ENCODE measurements around the gene ZNF878.

The ZNF878 gene

DNA sequence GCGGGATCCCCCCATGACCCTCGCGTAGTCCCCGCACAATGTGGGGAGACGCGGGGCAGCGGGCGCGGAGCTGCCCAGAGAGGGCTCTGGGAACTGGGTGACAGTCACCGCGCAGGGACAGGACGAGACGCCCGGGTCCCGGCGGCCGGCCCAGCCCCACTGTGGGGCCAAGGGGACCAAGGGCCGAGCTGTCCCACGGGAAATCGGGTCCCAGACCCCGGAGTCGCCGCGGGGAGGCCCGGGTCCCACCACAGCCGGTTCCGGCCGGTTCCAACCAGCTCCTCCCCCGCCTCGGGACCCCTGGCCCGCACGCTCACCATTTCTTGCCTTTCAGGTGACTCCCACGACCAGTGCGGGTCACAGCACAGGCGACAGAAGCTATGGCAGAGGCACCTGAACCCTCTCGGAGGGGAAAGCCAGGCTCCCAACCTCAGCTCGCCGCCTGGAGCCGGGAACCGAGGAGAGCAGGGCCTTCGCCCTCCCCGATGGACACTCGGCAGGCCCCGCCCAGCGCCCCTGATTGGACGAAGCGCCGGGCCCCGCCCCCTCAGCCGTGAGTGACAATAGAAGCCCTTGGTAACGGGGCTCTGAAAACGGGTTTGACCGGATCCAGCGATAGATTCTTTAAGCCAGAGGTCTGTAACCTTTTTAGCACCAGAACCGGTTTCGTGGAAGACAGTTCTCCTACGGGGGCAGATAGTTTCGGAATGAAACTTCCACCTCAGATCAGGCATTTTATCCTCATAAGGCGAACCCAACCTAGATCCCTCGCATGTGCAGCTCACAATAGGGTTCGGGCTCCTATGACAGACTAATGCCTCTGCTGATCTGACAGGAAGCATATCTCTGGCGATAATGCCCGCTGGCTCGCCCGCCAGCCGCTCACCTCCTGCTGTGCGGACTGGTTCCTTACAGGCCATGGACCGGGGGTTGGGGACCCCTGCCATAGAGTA lies 17.3 kb downstream of the ZNF878 start, which contains the start of gene ZNF433:
ZNF433 (minus strand) TSS at position 460 of the 953 bp plus-strand sequence; CDS start at position 320, 140 bp downstream.
- peaks cover 0 to 3% of the 10 kb centered on the region in 2 donors for H3K4me1 ChIP-seq (ENCODE audit: control insufficient read depth in 1 of 2, insufficient read depth in 2 of 2, low read length in 2 of 2)
- peak within 1 kb of the TSS; percentile 78 to 84 for H3K9ac ChIP-seq (ENCODE audit: low read depth in 1 of 2, low read length in 2 of 2)
- no peaks in the 10 kb centered on the region for H3K36me3 ChIP-seq (ENCODE audit: control insufficient read depth in 1 of 2, insufficient read depth in 2 of 2, low read length in 2 of 2)
- no peaks in the 10 kb centered on the region for H3K27me3 ChIP-seq (ENCODE audit: control insufficient read depth in 1 of 2, insufficient read depth in 2 of 2, low read length in 2 of 2)
- peak within 1 kb of the TSS; percentile 67 for H3K27ac ChIP-seq (ENCODE audit: low read depth, low read length)
- H3K4me3 ChIP-seq (ENCODE audit: low read depth in 1 of 2, low read length in 2 of 2), result peak within 1 kb of the TSS; percentile 84 to 85
- no peaks in the 10 kb centered on the region for H3K9me3 ChIP-seq (ENCODE audit: control insufficient read depth in 1 of 2, low read length in 2 of 2)

GRCh38 chr19:12034620-12035019 lies 18.1 kb downstream of the ZNF878 start:
- Histone ChIP-seq H3K9ac (ENCODE audit: low read depth in 1 of 2, low read length in 2 of 2) (no peak overlapping the region), H3K36me3 (ENCODE audit: control insufficient read depth in 1 of 2, insufficient read depth in 2 of 2, low read length in 2 of 2) (no peaks in the 10 kb centered on the region), H3K27ac (ENCODE audit: low read depth, low read length) (no peak overlapping the region), H3K9me3 (ENCODE audit: control insufficient read depth in 1 of 2, low read length in 2 of 2) (no peaks in the 10 kb centered on the region), H3K4me1 (ENCODE audit: control insufficient read depth in 1 of 2, insufficient read depth in 2 of 2, low read length in 2 of 2) (peaks cover 0 to 3% of the 10 kb centered on the region in 2 donors), H3K4me3 (ENCODE audit: low read depth in 1 of 2, low read length in 2 of 2) (peak overlapping the region; percentile 84 to 85), H3K27me3 (ENCODE audit: control insufficient read depth in 1 of 2, insufficient read depth in 2 of 2, low read length in 2 of 2) (no peaks in the 10 kb centered on the region)

DNA sequence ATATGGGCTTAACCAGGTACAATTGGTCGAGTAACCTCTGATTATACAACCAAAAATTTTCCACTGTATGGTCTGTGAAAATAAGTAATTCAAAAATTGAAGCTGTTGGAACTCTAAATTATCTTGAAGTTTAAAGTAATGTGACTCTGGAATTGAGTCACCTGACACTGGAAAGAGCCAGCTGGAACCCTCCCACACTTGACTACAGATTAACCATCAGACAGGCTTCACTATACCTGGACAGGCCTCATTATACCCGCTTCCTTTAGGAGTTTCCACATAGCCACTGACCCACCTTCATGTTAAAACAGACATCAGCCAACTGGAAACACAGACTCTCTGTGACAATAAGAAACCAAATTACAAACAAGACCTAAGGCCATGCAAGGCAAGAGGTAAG lies 18.6 kb downstream of the ZNF878 start:
- Histone ChIP-seq H3K27ac (ENCODE audit: low read depth, low read length) (no peak overlapping the region), H3K36me3 (ENCODE audit: control insufficient read depth in 1 of 2, insufficient read depth in 2 of 2, low read length in 2 of 2) (no peaks in the 10 kb centered on the region), H3K4me1 (ENCODE audit: control insufficient read depth in 1 of 2, insufficient read depth in 2 of 2, low read length in 2 of 2) (peaks cover 0 to 3% of the 10 kb centered on the region in 2 donors), H3K9ac (ENCODE audit: low read depth in 1 of 2, low read length in 2 of 2) (no peak overlapping the region), H3K4me3 (ENCODE audit: low read depth in 1 of 2, low read length in 2 of 2) (no peak overlapping the region), H3K27me3 (ENCODE audit: control insufficient read depth in 1 of 2, insufficient read depth in 2 of 2, low read length in 2 of 2) (no peaks in the 10 kb centered on the region), H3K9me3 (ENCODE audit: control insufficient read depth in 1 of 2, low read length in 2 of 2) (no peaks in the 10 kb centered on the region)

GRCh38 chr19:12015753-12016116 lies 37.0 kb downstream of the ZNF878 start:
- Histone ChIP-seq H3K27me3 (ENCODE audit: control insufficient read depth in 1 of 2, insufficient read depth in 2 of 2, low read length in 2 of 2) (no peaks in the 10 kb centered on the region), H3K9me3 (ENCODE audit: control insufficient read depth in 1 of 2, low read length in 2 of 2) (peaks cover 64 to 68% of the 10 kb centered on the region in 2 donors), H3K4me3 (ENCODE audit: low read depth in 1 of 2, low read length in 2 of 2) (peak overlapping the region in 1 of 2 donors; percentile 17), H3K4me1 (ENCODE audit: control insufficient read depth in 1 of 2, insufficient read depth in 2 of 2, low read length in 2 of 2) (no peaks in the 10 kb centered on the region), H3K36me3 (ENCODE audit: control insufficient read depth in 1 of 2, insufficient read depth in 2 of 2, low read length in 2 of 2) (peaks cover 34 to 41% of the 10 kb centered on the region in 2 donors), H3K9ac (ENCODE audit: low read depth in 1 of 2, low read length in 2 of 2) (no peak overlapping the region), H3K27ac (ENCODE audit: low read depth, low read length) (no peak overlapping the region)

DNA sequence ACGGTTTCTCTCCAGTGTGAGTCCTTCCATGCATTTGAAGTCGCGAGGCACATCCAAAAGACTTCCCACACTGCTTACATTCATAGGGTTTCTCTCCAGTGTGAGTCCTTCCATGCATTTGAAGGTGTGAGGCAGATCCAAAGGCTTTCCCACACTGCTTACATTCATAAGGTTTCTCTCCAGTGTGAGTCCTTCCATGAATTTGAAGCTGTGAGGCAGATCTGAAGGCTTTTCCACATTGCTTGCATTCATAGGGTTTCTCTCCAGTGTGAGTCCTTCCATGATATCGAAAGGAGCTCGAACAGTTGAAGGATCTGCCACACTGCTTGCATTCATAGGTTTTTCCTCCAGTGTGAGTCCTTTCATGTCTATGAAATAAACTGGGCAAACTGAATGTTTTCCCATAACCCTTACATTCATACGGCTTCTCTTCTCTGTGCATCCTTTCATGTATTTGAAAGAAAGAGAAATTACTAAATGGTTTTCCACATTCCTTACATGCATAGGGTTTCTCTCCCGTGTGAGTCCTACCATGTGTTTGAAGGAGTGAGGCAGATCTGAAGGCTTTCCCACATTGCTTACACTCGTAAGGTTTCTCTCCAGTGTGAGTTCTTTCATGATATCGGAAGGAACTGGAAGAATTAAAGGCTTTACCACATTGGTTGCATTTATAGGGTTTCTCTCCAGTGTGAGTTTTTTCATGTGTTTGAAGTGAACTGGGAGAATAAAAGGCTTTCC lies 37.6 kb downstream of the ZNF878 start:
- peak overlapping the region in 1 of 2 donors; percentile 17 for H3K4me3 ChIP-seq (ENCODE audit: low read depth in 1 of 2, low read length in 2 of 2)

GRCh38 chr19:12000152-12000981 lies 52.4 kb downstream of the ZNF878 start:
- H3K27ac ChIP-seq (ENCODE audit: low read depth, low read length), result no peak overlapping the region
- no peaks in the 10 kb centered on the region for H3K4me1 ChIP-seq (ENCODE audit: control insufficient read depth in 1 of 2, insufficient read depth in 2 of 2, low read length in 2 of 2)
- no peak overlapping the region for H3K4me3 ChIP-seq (ENCODE audit: low read depth in 1 of 2, low read length in 2 of 2)
- H3K27me3 ChIP-seq (ENCODE audit: control insufficient read depth in 1 of 2, insufficient read depth in 2 of 2, low read length in 2 of 2), result no peaks in the 10 kb centered on the region
- no peak overlapping the region for H3K9ac ChIP-seq (ENCODE audit: low read depth in 1 of 2, low read length in 2 of 2)
- H3K36me3 ChIP-seq (ENCODE audit: control insufficient read depth in 1 of 2, insufficient read depth in 2 of 2, low read length in 2 of 2), result peaks cover 0 to 4% of the 10 kb centered on the region in 2 donors
- peaks cover 4 to 6% of the 10 kb centered on the region in 2 donors for H3K9me3 ChIP-seq (ENCODE audit: control insufficient read depth in 1 of 2, low read length in 2 of 2)

More for the DNA sequence above, 37.6 kb downstream of the ZNF878 start:
- H3K9ac ChIP-seq (ENCODE audit: low read depth in 1 of 2, low read length in 2 of 2), result no peak overlapping the region
- no peak overlapping the region for H3K27ac ChIP-seq (ENCODE audit: low read depth, low read length)
- peaks cover 34 to 41% of the 10 kb centered on the region in 2 donors for H3K36me3 ChIP-seq (ENCODE audit: control insufficient read depth in 1 of 2, insufficient read depth in 2 of 2, low read length in 2 of 2)
- peaks cover 64 to 68% of the 10 kb centered on the region in 2 donors for H3K9me3 ChIP-seq (ENCODE audit: control insufficient read depth in 1 of 2, low read length in 2 of 2)
- H3K4me1 ChIP-seq (ENCODE audit: control insufficient read depth in 1 of 2, insufficient read depth in 2 of 2, low read length in 2 of 2), result no peaks in the 10 kb centered on the region
- no peaks in the 10 kb centered on the region for H3K27me3 ChIP-seq (ENCODE audit: control insufficient read depth in 1 of 2, insufficient read depth in 2 of 2, low read length in 2 of 2)

- H3K4me3 ChIP-seq (ENCODE audit: low read depth in 1 of 2, low read length in 2 of 2), result no peak overlapping the region
- no peaks in the 10 kb centered on the region for H3K4me1 ChIP-seq (ENCODE audit: control insufficient read depth in 1 of 2, insufficient read depth in 2 of 2, low read length in 2 of 2)
- H3K9me3 ChIP-seq (ENCODE audit: control insufficient read depth in 1 of 2, low read length in 2 of 2), result peaks cover 2 to 4% of the 10 kb centered on the region in 2 donors
- H3K9ac ChIP-seq (ENCODE audit: low read depth in 1 of 2, low read length in 2 of 2), result no peak overlapping the region
- H3K36me3 ChIP-seq (ENCODE audit: control insufficient read depth in 1 of 2, insufficient read depth in 2 of 2, low read length in 2 of 2), result no peaks in the 10 kb centered on the region
- H3K27me3 ChIP-seq (ENCODE audit: control insufficient read depth in 1 of 2, insufficient read depth in 2 of 2, low read length in 2 of 2), result no peaks in the 10 kb centered on the region
- H3K27ac ChIP-seq (ENCODE audit: low read depth, low read length), result no peak overlapping the region
Observed at GRCh38 chr19:11995174-11995573, 57.6 kb downstream of the ZNF878 start.

Measured in duodenal mucosa (tissue), 2 donors.